WTC11 (cell line): ENCODE results near the gene EIF2A. TPM values are rescaled to one million over a fixed set of nuclear protein-coding genes. Genes with fewer than 3 reads are reported as not detected.

ENCODE experiments used
- ATAC-seq: fragments of 200-7000 bp; cut with Tn5 transposase; 2 replicates; pipeline ENCODE4 v1.10.0; 2021; ENCODE audit warnings: mild to moderate bottlenecking, moderate library complexity
- CTCF ChIA-PET: fragments of 300-600 bp; sonication (Branson Sonifier 250); formaldehyde crosslinking; loops from one replicate; lab custom pipeline; 2021; ENCODE audit warnings: antibody characterized with exemption; lab: Charles Lee
- POLR2A ChIA-PET: fragments of 350-600 bp; sonication (Branson Sonifier 250); formaldehyde crosslinking; loops from one replicate; lab custom pipeline; 2021; ENCODE audit warnings: antibody characterized with exemption; lab: Charles Lee
- DNase-seq: peaks from one replicate; pipeline ENCODE4 v3.0.0; 2021; ENCODE audit warnings: low spot score
- H3K27ac Mint-ChIP-seq: 2 replicates; pipeline ENCODE4 v1.8.0; 2021; ENCODE audit warnings: mixed read lengths
- H3K27me3 Mint-ChIP-seq: 2 replicates; pipeline ENCODE4 v1.8.0; 2021; ENCODE audit warnings: low read depth, mild to moderate bottlenecking, moderate library complexity, mixed read lengths
- H3K36me3 Mint-ChIP-seq: 2 replicates; pipeline ENCODE4 v1.8.0; 2021; ENCODE audit warnings: mixed read lengths
- H3K4me1 Mint-ChIP-seq: 2 replicates; pipeline ENCODE4 v1.8.0; 2022; ENCODE audit warnings: mixed read lengths
- H3K4me3 Mint-ChIP-seq: 2 replicates; pipeline ENCODE4 v1.8.0; 2021; ENCODE audit warnings: mild to moderate bottlenecking, moderate library complexity, mixed read lengths
- H3K9me3 Mint-ChIP-seq: 2 replicates; pipeline ENCODE4 v1.8.0; 2021; ENCODE audit warnings: mixed read lengths
- ATF1 ChIP-seq: sonication (generic); formaldehyde crosslinking; IDR thresholded peaks from 2 replicates; pipeline ENCODE4 v1.8.1; 2023; ENCODE audit warnings: mild to moderate bottlenecking, moderate library complexity, missing genetic modification reagents
- ATF2 ChIP-seq: sonication (generic); formaldehyde crosslinking; IDR thresholded peaks from 2 replicates; pipeline ENCODE4 v1.8.1; 2022; ENCODE audit warnings: low read depth, missing genetic modification reagents, borderline replicate concordance
- CDX4 ChIP-seq: fragments of 250-450 bp; sonication (Bioruptor Pico); IDR thresholded peaks from 2 replicates; pipeline ENCODE4 v1.9.0; 2021; ENCODE audit warnings: moderate library complexity, mild to moderate bottlenecking, inconsistent platforms, borderline replicate concordance
- ETV6 ChIP-seq: sonication (generic); formaldehyde crosslinking; IDR thresholded peaks from 2 replicates; pipeline ENCODE4 v1.8.1; 2022; ENCODE audit warnings: mild to moderate bottlenecking, missing genetic modification reagents
- JAZF1 ChIP-seq: fragments of 250-450 bp; sonication (Bioruptor Pico); IDR thresholded peaks from 2 replicates; pipeline ENCODE4 v1.9.0; 2021; ENCODE audit warnings: moderate library complexity, mild to moderate bottlenecking, inconsistent platforms
- KAT7 ChIP-seq: sonication (generic); formaldehyde crosslinking; IDR thresholded peaks from 2 replicates; pipeline ENCODE4 v1.8.1; 2023; ENCODE audit warnings: missing genetic modification reagents, mild to moderate bottlenecking, borderline replicate concordance
- PRDM15 ChIP-seq: sonication (generic); formaldehyde crosslinking; IDR thresholded peaks from 2 replicates; pipeline ENCODE4 v1.8.0; 2022; ENCODE audit warnings: missing genetic modification reagents
- TEAD4 ChIP-seq: sonication (generic); formaldehyde crosslinking; IDR thresholded peaks from 2 replicates; pipeline ENCODE4 v1.8.0; 2022; ENCODE audit warnings: mild to moderate bottlenecking, missing genetic modification reagents
- ZNF232 ChIP-seq: sonication (generic); formaldehyde crosslinking; IDR thresholded peaks from 2 replicates; pipeline ENCODE4 v1.8.0; 2022; ENCODE audit warnings: mild to moderate bottlenecking, missing genetic modification reagents
- ZNF281 ChIP-seq: sonication (generic); formaldehyde crosslinking; IDR thresholded peaks from 2 replicates; pipeline ENCODE4 v1.8.0; 2023; ENCODE audit warnings: mild to moderate bottlenecking, missing genetic modification reagents
- ZNF512 ChIP-seq: sonication (generic); formaldehyde crosslinking; IDR thresholded peaks from 2 replicates; pipeline ENCODE4 v1.8.1; 2022; ENCODE audit warnings: missing genetic modification reagents, borderline replicate concordance
- total RNA-seq: library from RNA; stranded (reverse); gene quantifications from 3 replicates; pipeline ENCODE4 v1.2.3, GENCODE V29; 2021
- TF ChIP-seq, protein P1 (sequence below): sonication (generic); formaldehyde crosslinking; IDR thresholded peaks from 2 replicates; pipeline ENCODE4 v1.8.1; 2023; ENCODE audit warnings: mild to moderate bottlenecking, missing genetic modification reagents
- TF ChIP-seq, protein P2 (sequence below): sonication (generic); formaldehyde crosslinking; IDR thresholded peaks from 2 replicates; pipeline ENCODE4 v1.8.0; 2023; ENCODE audit warnings: missing genetic modification reagents, mild to moderate bottlenecking, borderline replicate concordance
- TF ChIP-seq, protein P3 (sequence below): sonication (generic); formaldehyde crosslinking; IDR thresholded peaks from 2 replicates; pipeline ENCODE4 v1.8.1; 2023; ENCODE audit warnings: mild to moderate bottlenecking, moderate library complexity, missing genetic modification reagents

Gene EIF2A
- total RNA-seq, 1 experiment from 2014 or later: 88.4 TPM

DNA sequence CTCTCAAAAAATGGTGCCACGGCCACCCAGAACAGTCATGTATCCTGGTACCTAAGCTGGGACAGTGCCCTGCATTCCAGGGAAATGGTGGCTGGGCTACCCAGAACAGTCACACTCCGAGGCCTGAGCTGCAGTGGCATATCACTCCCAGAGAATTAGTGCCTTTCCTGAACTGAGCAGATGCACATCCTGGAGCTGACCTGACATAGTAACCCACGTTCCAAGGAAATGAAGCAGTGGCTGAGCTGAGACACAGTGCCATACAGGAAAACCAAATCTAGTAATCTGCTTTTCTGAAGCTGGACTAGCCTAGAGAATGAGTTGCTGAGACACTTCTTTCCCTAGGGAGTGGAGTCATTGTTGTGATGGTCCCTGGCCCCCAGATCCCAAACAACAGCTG, 42.1 kb upstream of the EIF2A start:
- H3K27ac Mint-ChIP-seq: no peak overlapping the region
- POLR2A ChIA-PET: no interaction called here
- TF ChIP-seq PRDM15 (CRISPR knock-in tag): no peak
- TF ChIP-seq TEAD4 (CRISPR knock-in tag): no peak
- TF ChIP-seq, protein P1, sequence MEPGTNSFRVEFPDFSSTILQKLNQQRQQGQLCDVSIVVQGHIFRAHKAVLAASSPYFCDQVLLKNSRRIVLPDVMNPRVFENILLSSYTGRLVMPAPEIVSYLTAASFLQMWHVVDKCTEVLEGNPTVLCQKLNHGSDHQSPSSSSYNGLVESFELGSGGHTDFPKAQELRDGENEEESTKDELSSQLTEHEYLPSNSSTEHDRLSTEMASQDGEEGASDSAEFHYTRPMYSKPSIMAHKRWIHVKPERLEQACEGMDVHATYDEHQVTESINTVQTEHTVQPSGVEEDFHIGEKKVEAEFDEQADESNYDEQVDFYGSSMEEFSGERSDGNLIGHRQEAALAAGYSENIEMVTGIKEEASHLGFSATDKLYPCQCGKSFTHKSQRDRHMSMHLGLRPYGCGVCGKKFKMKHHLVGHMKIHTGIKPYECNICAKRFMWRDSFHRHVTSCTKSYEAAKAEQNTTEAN (CRISPR knock-in tag): no peak
- TF ChIP-seq ZNF232 (CRISPR knock-in tag): no peak
- TF ChIP-seq CDX4 (CRISPR knock-in tag): no peak
- no peak for TF ChIP-seq ATF1 (CRISPR knock-in tag)
- TF ChIP-seq ETV6 (CRISPR knock-in tag): no peak
- TF ChIP-seq, all 79 proteins: peak for 0

DNA sequence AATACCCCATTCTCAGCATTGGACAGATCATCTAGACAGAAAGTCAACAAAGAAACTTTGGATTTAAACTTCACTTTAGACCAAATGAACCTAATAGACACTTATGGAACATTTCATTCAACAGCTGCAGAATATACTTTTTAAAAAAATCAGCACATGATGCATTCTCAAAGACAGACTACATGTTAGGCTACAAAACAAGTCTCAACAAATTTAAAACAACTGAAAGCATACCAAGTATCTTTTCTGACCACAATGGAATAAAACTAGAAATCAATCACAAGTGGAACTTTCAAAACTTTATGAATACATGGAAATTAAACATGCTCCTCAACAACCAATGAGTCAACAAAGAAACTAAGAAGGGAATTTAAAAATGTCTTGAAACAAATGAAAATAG, 38.2 kb upstream of the EIF2A start:
- no peak for ATAC-seq
- Mint-ChIP-seq H3K4me3 (no peak overlapping the region), H3K4me1 (peaks cover 23% of the 10 kb centered on the region), H3K9me3 (peaks cover 11% of the 10 kb centered on the region; the same call in 1 of the 2 replicates), H3K27me3 (no peaks in the 10 kb centered on the region; the same call in none of the 2 replicates), H3K36me3 (no peaks in the 10 kb centered on the region), H3K27ac (no peak overlapping the region)
- DNase-seq: no peak
- ChIA-PET CTCF (no interaction called here), POLR2A (no interaction called here)
- TF ChIP-seq, protein P2, sequence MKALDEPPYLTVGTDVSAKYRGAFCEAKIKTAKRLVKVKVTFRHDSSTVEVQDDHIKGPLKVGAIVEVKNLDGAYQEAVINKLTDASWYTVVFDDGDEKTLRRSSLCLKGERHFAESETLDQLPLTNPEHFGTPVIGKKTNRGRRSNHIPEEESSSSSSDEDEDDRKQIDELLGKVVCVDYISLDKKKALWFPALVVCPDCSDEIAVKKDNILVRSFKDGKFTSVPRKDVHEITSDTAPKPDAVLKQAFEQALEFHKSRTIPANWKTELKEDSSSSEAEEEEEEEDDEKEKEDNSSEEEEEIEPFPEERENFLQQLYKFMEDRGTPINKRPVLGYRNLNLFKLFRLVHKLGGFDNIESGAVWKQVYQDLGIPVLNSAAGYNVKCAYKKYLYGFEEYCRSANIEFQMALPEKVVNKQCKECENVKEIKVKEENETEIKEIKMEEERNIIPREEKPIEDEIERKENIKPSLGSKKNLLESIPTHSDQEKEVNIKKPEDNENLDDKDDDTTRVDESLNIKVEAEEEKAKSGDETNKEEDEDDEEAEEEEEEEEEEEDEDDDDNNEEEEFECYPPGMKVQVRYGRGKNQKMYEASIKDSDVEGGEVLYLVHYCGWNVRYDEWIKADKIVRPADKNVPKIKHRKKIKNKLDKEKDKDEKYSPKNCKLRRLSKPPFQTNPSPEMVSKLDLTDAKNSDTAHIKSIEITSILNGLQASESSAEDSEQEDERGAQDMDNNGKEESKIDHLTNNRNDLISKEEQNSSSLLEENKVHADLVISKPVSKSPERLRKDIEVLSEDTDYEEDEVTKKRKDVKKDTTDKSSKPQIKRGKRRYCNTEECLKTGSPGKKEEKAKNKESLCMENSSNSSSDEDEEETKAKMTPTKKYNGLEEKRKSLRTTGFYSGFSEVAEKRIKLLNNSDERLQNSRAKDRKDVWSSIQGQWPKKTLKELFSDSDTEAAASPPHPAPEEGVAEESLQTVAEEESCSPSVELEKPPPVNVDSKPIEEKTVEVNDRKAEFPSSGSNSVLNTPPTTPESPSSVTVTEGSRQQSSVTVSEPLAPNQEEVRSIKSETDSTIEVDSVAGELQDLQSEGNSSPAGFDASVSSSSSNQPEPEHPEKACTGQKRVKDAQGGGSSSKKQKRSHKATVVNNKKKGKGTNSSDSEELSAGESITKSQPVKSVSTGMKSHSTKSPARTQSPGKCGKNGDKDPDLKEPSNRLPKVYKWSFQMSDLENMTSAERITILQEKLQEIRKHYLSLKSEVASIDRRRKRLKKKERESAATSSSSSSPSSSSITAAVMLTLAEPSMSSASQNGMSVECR (CRISPR knock-in tag): no peak
- no peak for TF ChIP-seq KAT7 (CRISPR knock-in tag)
- TF ChIP-seq ZNF281 (CRISPR knock-in tag): no peak
- TF ChIP-seq ZNF512 (CRISPR knock-in tag): no peak
- TF ChIP-seq ATF2: no peak
- no peak for TF ChIP-seq JAZF1 (CRISPR knock-in tag)
- TF ChIP-seq, protein P3, sequence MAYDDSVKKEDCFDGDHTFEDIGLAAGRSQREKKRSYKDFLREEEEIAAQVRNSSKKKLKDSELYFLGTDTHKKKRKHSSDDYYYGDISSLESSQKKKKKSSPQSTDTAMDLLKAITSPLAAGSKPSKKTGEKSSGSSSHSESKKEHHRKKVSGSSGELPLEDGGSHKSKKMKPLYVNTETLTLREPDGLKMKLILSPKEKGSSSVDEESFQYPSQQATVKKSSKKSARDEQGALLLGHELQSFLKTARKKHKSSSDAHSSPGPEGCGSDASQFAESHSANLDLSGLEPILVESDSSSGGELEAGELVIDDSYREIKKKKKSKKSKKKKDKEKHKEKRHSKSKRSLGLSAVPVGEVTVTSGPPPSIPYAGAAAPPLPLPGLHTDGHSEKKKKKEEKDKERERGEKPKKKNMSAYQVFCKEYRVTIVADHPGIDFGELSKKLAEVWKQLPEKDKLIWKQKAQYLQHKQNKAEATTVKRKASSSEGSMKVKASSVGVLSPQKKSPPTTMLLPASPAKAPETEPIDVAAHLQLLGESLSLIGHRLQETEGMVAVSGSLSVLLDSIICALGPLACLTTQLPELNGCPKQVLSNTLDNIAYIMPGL (CRISPR knock-in tag): no peak

More for the DNA sequence above, 42.1 kb upstream of the EIF2A start:
- no peak for ATAC-seq
- H3K9me3 Mint-ChIP-seq: peaks cover 39% of the 10 kb centered on the region
- H3K27me3 Mint-ChIP-seq: peaks cover 4% of the 10 kb centered on the region
- CTCF ChIA-PET: interaction anchor here (1.1 to 2.5 kb wide), 10 partner anchors 9 to 278 kb away, joined by 3 to 14 read pairs (median 4); no protein-coding TSS in a partner anchor
- H3K36me3 Mint-ChIP-seq: peaks cover 21% of the 10 kb centered on the region
- DNase-seq: no peak
- no peak overlapping the region for H3K4me3 Mint-ChIP-seq
- no peaks in the 10 kb centered on the region for H3K4me1 Mint-ChIP-seq
